ENCODE results near the gene MAD2L1.
A peak's percentile ranks its signal among the peaks of the same experiment; 100 is the strongest.

MAD2L1 gene

GRCh38 chr4:120059036-120059435, 7.6 kb downstream of the MAD2L1 start:
- no peak for DNase-seq (ENCODE audit: extremely low read depth in 1 of 2, low read depth in 1 of 2)

- DNase-seq (ENCODE audit: extremely low read depth in 1 of 2, low read depth in 1 of 2) = no peak
Measured at GRCh38 chr4:120057416-120057815, 9.2 kb downstream of the MAD2L1 start.

GRCh38 chr4:120056246-120056645, 10.4 kb downstream of the MAD2L1 start:
- no peak for DNase-seq (ENCODE audit: extremely low read depth in 1 of 2, low read depth in 1 of 2)

GRCh38 chr4:120055795-120056194, 10.9 kb downstream of the MAD2L1 start:
- DNase-seq (ENCODE audit: extremely low read depth in 1 of 2, low read depth in 1 of 2) = no peak

- no peak for DNase-seq (ENCODE audit: extremely low read depth in 1 of 2, low read depth in 1 of 2)
Measured at GRCh38 chr4:120055162-120055561, 11.5 kb downstream of the MAD2L1 start.

GRCh38 chr4:120053911-120054310, 12.7 kb downstream of the MAD2L1 start:
- DNase-seq (ENCODE audit: extremely low read depth in 1 of 2, low read depth in 1 of 2) = no peak

GRCh38 chr4:120052856-120053255, 13.8 kb downstream of the MAD2L1 start:
- DNase-seq (ENCODE audit: extremely low read depth in 1 of 2, low read depth in 1 of 2) = no peak

GRCh38 chr4:120051253-120051652, 15.4 kb downstream of the MAD2L1 start:
- DNase-seq (ENCODE audit: extremely low read depth in 1 of 2, low read depth in 1 of 2) = no peak

- peak; percentile 32 to 50 for DNase-seq (ENCODE audit: extremely low read depth in 1 of 2, low read depth in 1 of 2)
Measured at GRCh38 chr4:120049732-120050494, 16.7 kb downstream of the MAD2L1 start.

- DNase-seq (ENCODE audit: extremely low read depth in 1 of 2, low read depth in 1 of 2) = no peak
Measured at GRCh38 chr4:120043828-120044227, 22.8 kb downstream of the MAD2L1 start.

- no peak for DNase-seq (ENCODE audit: extremely low read depth in 1 of 2, low read depth in 1 of 2)
Measured at GRCh38 chr4:120037411-120037810, 29.2 kb downstream of the MAD2L1 start.

GRCh38 chr4:120034913-120035312, 31.7 kb downstream of the MAD2L1 start:
- DNase-seq (ENCODE audit: extremely low read depth in 1 of 2, low read depth in 1 of 2) = no peak

GRCh38 chr4:120026853-120027252, 39.8 kb downstream of the MAD2L1 start:
- DNase-seq (ENCODE audit: extremely low read depth in 1 of 2, low read depth in 1 of 2) = no peak

- no peak for DNase-seq (ENCODE audit: extremely low read depth in 1 of 2, low read depth in 1 of 2)
Measured at GRCh38 chr4:120025516-120025915, 41.1 kb downstream of the MAD2L1 start.

- DNase-seq (ENCODE audit: extremely low read depth in 1 of 2, low read depth in 1 of 2) = no peak
Measured at GRCh38 chr4:120018786-120019185, 47.9 kb downstream of the MAD2L1 start.

- no peak for DNase-seq (ENCODE audit: extremely low read depth in 1 of 2, low read depth in 1 of 2)
Measured at GRCh38 chr4:120017939-120018692, 48.5 kb downstream of the MAD2L1 start.

GRCh38 chr4:120011725-120012124, 54.9 kb downstream of the MAD2L1 start:
- DNase-seq (ENCODE audit: extremely low read depth in 1 of 2, low read depth in 1 of 2) = no peak

GRCh38 chr4:120010646-120011045, 56.0 kb downstream of the MAD2L1 start:
- no peak for DNase-seq (ENCODE audit: extremely low read depth in 1 of 2, low read depth in 1 of 2)

- DNase-seq (ENCODE audit: extremely low read depth in 1 of 2, low read depth in 1 of 2) = no peak
Measured at GRCh38 chr4:120009731-120010130, 56.9 kb downstream of the MAD2L1 start.

- no peak for DNase-seq (ENCODE audit: extremely low read depth in 1 of 2, low read depth in 1 of 2)
Measured at GRCh38 chr4:120008957-120009356, 57.7 kb downstream of the MAD2L1 start.

- DNase-seq (ENCODE audit: extremely low read depth in 1 of 2, low read depth in 1 of 2) = no peak
Measured at GRCh38 chr4:120007896-120008436, 58.7 kb downstream of the MAD2L1 start.
